HG03095 (cell line): ENCODE measurements around the gene AGBL2.
"Not testable (repeated sequence)": the region's sequence is repeated elsewhere in the genome, so short reads cannot be mapped to it uniquely, and the experiment has no call there.

Experiments used
- ATAC-seq: cut with Tn5 transposase; IDR thresholded peaks from one replicate; pipeline ENCODE4 v1.9.1; 2021; ENCODE audit warnings: moderate library complexity; ENCODE audit not compliant: unreplicated experiment

The AGBL2 gene

DNA sequence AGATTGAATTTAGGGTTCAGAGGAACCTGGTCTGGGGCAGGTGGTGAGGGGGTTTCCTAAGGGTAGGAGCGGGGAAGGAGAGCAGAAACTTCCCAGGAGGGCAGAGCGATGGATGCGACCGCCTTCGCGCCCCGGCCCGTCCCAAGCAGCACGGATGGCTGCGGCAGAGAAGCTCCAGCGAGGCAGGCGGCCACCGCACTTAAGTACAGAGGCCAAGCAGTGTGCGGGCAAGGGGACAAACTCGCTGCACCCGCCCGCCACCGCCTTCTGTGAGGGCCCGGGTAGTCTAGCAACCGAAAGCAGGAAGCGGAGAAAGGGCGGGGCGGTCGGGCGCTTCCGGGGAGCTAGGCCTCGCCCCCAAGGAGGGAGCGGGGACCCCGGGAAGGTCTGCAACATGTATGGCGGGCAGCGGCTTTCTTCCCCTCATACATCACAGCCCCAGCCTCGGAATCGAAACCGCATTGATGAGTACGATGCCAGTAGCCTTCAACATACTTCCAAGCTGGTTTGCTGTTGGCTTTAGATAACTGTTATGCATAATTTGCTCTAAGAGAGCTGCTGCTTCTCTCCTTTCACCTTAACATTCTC lies at the start of gene AGBL2:
Gene AGBL2, minus strand, starts transcription at position 288 of the 588 bp plus-strand sequence. CDS start 719 bp downstream, outside the sequence.
- ATAC-seq: peak; percentile 99

- ATAC-seq: not testable (repeated sequence)
Observed at GRCh38 chr11:47759291-47759690, 44.1 kb upstream of the AGBL2 start.

DNA sequence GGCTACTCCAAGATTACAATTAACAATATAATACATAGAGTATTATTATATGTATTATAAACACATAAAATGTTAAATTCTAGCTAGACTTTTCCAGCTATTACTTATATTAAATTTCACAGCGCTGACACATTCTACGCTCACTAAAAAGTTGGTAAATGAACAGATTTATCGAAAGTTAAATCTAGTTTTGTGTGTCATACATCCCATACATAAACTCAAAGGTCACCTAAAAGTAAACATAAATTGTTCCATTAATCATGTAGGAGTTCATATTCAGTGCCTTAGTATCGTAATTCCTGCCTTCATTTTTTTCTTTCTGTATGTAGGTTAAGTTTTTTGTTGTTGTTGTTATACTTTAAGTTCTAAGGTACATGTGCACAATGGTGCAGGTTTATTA lies 41.0 kb upstream of the AGBL2 start:
- ATAC-seq: no peak

- ATAC-seq: no peak
Observed at GRCh38 chr11:47750725-47751124, 35.6 kb upstream of the AGBL2 start.

DNA sequence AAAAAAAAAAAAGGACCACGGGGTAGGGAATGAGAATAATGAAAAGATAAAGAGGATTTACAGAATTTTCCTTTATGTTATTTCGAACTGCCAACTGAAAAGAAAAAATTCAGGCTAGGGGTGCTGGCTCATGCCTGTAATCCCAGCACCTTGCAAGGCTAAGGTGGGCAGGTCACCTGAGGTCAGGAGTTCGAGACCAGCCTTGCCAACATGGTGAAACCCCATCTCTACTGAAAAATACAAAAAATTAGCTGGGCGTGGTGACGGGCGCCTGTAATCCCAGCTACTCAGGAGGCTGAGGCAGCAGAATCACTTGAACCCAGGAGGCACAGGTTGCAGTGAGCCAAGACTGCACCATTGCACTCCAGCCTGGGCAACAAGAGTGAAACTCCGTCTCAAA lies 27.3 kb upstream of the AGBL2 start:
- not testable (repeated sequence) for ATAC-seq

GRCh38 chr11:47737817-47738216 lies 22.6 kb upstream of the AGBL2 start:
- not testable (repeated sequence) for ATAC-seq

GRCh38 chr11:47732271-47732670 lies 17.1 kb upstream of the AGBL2 start:
- no peak for ATAC-seq

DNA sequence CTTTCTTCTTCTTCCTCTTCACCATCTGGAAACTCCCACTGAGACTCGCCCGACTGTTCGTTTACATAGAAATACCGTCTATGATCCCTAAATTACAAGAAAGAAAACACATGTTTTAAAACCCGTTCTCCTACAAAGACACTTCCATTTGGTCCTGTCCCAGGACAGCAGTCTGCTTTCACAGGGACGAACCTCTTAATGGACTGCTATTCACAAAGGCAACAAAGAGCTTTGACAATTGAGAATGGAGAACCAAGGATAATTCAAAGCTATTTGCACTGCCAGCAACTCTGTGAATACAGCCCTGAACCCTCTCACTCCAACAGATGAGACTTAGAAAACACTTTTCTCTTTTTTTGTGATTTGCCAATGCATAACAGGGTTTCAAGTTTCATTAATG lies 16.3 kb upstream of the AGBL2 start:
- no peak for ATAC-seq

DNA sequence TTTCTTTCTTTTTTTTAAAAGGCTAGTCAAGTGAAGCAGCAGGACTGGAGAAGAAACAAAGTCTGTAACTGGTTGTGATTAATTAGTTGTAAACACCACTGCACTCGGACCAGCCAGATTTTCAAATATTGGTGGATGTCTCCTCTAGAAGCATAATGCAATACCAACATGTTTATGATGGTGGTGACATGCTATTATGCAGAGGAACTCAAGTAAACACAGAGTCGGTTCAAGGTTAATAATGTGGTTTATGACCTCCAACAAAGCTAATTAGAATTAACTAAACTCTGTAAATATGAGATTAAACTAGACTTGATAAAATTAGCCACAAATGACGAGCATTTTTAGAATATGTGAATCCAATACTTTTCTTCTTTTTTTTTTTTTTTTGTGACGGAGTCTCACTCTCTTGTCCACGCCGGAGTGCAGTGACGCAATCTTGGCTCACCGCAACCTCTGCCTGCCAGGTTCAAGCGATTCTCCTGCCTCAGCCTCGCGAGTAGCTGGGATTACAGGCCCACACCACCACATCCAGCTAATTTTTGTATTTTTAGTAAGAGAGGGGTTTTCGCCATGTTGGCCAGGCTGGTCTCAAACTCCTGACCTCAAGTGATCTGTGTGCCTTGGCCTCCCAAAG lies 11.8 kb upstream of the AGBL2 start:
- no peak for ATAC-seq

- no peak for ATAC-seq
Observed at GRCh38 chr11:47726118-47726442, 10.9 kb upstream of the AGBL2 start.

DNA sequence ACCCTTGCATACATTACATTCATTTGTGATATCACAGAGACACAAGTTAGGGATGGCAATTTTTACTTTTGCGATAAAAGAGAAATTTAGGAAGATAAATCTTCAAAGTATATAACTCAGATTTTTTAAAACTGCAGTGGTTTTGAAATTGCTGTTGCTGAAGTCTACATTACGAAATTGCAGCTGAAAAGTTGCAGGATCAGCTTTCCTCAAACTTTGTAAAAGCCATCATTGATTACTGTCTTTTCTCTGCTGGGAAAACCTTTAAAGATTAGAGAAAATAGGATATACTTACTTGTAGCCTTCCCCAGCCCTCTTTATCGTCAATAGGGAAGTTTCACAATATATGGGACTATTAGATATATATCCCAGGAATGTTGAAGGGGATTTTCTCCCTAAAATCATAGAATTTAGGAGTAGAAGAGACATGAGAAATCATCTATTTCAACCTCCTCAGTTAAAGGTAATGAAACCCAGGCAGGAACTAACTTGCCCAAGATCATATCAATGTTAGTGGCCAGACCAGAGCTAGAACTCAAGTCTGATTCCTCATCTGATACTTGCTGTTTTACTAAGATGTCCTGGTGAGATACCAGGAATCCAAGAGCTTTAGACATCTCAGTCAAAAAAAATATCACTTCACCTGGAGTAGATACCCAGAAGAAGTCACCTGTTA lies 10.4 kb upstream of the AGBL2 start:
- no peak for ATAC-seq

GRCh38 chr11:47724041-47724729 lies 9.0 kb upstream of the AGBL2 start:
- no peak for ATAC-seq

DNA sequence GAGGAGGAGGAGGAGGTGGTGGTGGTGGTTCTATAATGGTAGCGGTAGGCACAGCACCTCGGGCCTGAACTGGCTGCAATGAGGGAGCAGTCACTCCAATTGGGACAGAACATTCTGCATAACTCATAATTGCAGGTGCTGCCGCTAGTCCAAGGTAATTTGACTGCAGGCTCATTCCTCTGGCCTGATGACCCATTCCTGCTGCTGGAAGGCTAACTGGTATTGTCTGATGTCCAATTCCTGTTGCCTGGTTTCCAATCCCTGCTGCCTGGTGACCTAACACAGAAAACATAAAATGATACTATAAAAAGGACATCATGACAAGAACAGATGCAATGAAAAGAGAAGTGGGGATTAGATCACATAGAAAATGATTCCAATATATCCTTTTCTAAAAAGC lies 7.9 kb upstream of the AGBL2 start:
- ATAC-seq: no peak

DNA sequence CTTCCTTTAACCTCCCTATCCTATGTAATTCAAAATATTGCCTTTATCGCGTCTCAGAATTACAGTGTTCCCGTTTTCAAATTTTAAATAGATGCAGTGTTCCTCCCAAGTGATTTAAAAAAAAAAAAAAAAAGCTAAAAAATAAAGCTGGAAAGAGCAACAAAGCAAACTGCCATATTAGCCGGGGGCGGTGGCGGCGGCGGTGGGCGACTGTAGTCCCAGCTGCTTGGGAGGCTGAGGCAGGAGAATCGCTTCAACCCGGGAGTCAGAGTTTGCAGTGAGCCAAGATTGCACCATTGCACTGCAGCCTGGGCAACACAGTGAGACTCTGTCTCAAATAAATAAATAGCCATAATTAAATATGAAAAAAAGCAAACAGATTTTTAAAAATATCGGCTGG lies 5.5 kb upstream of the AGBL2 start:
- ATAC-seq: no peak

- ATAC-seq: no peak
Observed at GRCh38 chr11:47716692-47717091, 1.5 kb upstream of the AGBL2 start.

- ATAC-seq: no peak
Observed at GRCh38 chr11:47714554-47715081, 551 bp downstream of the AGBL2 start.

DNA sequence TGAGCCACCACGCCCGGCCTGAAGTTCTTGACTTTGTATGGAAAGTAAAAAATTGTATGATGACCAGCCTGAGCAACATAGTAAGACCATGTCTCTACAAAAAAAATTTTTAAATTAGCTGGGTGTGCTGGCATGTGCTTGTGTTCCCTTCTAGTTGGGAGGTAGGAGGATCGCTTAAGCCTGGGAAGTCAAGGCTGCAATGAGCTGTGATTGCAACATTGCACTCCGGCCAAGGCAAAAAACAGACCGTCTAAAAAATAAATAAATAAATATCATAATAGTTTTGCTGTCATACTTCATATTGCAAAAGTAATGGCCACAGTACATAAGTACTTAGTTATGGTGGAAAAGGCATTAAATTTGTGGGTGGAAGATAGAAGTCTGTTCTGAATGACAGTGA lies 3.4 kb downstream of the AGBL2 start:
- no peak for ATAC-seq

GRCh38 chr11:47711225-47711624 lies 3.9 kb downstream of the AGBL2 start:
- no peak for ATAC-seq

DNA sequence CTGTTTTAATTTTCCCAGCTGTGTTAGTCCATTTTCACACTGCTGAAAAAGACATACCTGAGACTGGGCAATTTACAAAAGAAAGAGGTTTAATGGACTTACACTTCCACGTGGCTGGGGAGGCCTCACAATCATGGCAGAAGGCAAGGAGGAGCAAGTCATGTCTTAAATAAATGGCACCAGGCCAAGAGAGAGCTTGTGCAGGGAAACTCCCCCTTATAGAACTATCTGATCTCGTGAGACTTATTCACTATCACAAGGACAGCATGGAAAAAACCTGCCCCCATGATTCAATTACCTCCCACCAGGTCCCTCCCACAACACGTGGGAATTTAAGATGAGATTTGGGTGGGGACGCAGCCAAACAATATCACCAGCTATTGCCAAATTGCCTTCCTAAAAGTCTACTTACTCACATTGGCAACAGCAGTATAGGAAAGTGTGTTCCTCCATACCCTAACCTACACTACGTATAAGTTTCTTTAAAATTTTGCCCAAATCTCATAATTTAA lies 7.8 kb downstream of the AGBL2 start:
- ATAC-seq: not testable (repeated sequence)

DNA sequence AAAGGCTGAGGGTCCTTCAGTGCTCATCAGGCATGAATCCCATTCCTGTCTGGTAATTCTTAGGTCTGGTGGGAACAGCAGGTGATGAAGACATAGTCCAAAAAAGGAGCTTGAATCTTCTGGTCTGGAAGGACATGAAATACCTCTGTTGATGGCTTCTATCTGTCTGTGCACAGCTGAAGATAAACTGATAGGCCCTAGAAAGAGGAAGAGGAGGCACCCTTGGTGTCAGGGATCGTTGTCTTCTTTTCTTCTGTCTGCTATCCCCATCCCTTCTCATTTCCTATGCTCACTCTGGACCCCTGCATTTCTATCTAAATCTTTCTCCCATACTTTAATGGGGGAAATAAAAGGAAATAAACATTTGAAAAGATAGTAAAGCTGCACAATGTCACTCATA lies 9.4 kb downstream of the AGBL2 start:
- no peak for ATAC-seq

- no peak for ATAC-seq
Observed at GRCh38 chr11:47691979-47692378, 23.2 kb downstream of the AGBL2 start.
